HG03103 (cell line): Measurements from ENCODE around the gene GCGR.

Experiments
- ATAC-seq: cut with Tn5 transposase; IDR thresholded peaks from one replicate; pipeline ENCODE4 v1.9.1; 2021; ENCODE audit warnings: low read depth; ENCODE audit not compliant: unreplicated experiment

The GCGR gene

DNA sequence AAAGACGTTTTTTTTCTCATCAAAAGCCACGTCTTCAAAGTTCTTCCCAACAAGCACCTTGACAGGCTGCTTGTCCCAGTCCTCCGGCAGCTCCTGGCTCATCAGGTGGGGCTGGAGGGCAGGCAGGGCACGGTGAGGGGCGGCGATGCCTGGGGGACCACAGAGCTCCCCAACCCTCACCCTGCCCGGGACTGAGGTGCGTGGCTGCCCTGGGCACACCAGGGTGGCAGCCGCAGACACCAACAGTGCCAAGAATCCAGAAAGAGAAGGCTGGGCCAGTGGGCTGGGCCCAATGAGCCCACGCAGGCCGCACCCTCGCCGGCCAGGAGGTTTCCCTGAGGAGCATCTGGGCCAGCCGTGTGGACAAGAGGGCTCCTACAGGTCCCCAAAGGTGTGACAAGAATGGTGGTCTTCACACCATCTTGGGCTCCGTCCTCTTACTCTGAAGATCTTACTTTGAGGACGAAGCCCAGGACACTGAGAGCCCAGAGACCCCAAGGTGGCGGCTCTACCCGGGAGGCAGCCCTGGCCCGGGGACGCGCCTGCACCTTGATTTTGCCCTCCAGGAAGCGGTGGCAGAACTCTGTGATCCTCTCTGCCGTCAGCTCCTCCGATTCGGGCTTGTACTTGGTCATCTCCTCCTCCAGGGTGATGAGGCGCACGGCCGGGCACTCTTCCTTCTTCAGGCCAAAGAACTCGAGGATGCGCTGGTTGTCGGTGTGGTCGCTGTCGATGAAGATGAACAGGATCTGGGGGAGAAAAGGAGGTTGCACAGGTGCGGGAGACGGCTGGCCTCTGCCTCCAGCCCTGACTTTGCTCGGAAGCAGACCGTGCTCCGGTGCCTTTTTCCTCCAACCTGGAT lies 42.2 kb downstream of the GCGR start:
- ATAC-seq = no peak

DNA sequence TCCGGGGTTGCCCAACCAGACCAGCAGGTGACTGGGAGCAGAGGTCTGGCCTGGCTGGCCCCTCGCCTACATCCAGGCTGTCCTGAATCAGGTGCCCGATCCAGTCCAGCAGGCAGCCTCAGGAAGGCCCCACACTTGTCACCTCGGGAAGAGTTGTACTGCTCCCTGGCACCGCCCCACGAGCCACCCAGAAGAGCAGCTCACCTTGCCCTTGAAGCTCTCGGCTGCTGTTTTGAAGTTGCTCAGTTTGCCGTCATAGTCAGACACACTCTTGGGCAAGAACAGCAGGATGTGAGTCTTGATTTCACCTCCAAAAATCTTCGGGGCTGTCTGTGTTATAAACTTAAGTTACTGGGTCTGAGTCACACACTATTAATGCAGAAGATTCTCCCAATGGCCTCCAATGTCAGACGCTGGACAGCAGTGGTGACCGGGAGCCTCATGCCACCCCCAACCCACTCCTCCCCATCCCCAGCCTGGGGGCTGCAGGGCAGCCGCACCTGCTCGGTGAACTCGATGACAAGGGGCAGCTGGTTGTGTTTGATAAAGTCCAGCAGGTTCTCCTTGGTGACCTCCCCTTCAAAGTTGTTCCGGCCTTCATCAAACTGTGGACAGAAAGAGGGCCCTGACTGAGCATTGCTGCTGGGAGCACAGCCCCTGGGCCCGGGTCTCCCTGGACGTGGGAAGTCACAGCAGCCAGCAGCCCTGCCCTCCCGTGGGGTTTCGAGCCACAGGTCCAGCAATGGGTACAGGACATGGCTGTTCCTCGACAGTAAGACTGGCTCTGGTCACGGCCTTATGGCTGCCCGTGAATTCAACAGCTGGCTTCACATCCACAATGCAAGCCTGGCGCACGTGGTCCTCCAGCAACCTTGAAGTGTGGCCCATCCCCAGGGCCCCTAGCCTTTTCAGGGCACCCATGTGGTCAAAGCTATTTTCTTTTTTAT lies 43.1 kb downstream of the GCGR start:
- no peak for ATAC-seq

DNA sequence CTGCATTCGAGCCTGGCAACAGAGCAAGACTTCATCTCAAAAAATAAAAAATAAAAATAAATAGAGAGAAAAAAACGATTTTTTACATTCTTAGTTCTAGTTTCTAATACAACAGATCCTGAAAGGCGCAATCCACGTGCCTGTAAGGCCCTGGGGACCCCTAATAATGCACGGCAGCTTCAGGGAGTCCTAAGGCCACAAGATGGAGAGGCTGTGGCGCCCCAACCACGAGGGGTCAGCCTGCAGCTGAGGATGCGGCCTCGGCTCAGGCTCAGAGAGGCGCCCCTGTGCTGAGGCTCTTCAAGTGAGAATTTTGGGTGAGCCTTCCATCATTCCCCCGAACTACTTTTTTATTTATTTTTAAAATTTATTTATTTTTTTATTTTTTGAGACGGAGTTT lies 45.5 kb downstream of the GCGR start:
- ATAC-seq = no peak

DNA sequence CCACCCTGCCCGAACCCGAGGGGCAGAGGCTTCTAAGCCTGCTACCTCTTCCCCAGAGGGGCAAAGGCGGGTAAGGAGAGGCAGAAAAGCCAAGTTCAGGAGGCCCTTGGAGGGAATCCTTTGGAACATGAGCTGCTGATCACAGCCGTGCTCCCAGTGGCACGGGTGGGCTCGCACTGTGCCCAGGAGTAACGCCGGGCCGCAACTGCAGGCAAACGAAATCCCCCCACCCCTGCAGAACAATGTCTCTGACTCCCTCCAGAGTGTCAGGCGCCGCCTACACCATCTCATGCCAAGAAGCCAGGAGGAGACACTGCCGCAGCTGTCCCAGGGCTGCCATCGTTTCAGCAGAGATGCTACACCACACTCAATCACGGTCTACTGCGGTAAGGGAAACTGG lies 47.5 kb downstream of the GCGR start:
- ATAC-seq = no peak

DNA sequence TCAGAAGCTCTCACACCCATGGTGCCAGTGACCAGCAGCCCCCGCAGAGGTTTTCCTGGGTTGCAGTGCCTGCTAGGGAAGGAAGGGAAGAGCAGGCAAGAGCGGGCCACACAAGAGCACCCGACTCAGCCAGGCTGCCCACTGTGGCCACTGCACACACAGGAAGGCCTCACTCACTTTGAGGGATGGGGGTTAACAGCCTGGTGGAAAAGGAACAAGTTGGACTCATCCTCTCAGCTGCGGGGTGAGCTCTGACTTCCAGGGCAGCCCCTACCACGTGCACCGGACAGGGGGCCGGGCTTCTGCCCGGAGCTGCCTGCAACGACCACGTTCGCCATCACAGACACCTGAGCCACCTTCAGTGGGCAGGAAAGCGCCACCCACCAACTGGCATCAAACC lies 48.3 kb downstream of the GCGR start:
- no peak for ATAC-seq

DNA sequence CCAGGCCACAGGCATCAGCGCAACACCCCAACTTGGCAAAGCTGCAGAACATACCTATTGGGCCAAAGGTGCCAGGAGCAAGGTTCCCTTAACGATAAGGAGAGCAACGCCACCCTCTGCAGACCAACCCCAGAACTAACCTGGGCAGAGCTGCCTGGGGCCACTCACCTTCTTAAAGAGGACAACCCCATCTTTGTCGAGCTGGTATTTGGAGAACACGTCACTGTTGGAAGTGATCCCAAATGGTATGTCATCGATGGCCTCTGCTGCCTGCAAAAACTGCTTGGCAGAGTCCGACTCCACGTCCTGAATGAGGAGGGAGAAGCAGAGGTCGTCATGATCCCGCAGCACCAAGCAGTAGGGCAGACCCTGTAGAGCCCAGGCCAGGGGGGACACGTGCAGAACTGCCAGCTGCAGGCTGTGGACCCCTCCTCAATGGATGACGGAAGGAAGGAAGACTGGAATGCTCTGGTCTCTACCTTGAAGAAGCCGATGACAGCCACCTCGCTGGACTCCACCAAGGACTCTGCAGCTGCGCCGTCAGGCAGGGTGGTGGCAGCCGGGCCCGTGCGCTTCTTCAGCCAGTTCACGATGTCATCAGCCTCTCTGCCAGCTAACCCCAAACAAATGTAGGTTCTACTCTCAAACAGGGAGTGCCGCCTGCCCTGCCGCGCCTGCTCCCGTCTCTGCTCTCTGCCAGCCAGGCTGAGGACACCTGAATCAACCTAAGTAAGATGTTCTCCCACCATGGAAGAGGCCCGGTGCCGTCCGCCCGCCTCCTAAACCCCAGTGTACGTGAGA lies 51.2 kb downstream of the GCGR start:
- no peak for ATAC-seq

DNA sequence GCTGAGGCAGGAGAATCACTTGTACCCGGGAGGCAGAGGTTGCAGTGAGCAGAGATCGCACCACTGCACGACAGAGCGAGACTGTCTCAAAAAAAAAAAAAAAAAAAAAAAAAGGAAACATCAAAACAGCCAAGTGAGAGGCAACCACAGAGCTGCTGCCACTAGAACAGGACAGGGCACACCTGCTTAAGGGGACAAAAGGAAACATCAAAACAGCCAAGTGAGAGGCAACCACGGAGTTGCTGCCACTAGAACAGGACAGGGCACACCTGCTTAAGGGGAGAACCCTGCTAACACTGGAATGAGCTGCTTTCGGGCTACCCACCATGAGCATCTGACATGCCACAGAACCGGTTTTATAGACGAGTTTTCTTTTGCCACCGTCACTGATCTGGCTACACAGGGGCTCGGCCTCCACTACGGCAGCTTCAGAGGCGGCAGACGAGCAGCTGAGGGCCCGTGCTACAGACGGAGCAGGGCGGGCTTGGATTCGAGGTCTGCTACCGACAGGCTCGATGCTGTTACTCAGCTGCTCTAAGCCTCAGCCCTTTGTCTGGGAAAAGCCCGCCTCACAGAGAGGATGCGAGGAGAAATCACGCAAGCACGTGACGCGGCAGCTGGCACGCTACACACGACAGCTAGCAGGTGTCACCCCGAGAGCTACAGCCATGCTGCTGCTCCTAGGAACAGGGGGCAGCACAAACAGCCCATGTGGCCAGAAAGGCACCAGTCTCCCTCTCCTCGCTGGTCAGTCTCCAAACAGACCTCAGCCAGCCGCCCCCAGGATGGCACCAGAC lies 54.4 kb downstream of the GCGR start:
- no peak for ATAC-seq

DNA sequence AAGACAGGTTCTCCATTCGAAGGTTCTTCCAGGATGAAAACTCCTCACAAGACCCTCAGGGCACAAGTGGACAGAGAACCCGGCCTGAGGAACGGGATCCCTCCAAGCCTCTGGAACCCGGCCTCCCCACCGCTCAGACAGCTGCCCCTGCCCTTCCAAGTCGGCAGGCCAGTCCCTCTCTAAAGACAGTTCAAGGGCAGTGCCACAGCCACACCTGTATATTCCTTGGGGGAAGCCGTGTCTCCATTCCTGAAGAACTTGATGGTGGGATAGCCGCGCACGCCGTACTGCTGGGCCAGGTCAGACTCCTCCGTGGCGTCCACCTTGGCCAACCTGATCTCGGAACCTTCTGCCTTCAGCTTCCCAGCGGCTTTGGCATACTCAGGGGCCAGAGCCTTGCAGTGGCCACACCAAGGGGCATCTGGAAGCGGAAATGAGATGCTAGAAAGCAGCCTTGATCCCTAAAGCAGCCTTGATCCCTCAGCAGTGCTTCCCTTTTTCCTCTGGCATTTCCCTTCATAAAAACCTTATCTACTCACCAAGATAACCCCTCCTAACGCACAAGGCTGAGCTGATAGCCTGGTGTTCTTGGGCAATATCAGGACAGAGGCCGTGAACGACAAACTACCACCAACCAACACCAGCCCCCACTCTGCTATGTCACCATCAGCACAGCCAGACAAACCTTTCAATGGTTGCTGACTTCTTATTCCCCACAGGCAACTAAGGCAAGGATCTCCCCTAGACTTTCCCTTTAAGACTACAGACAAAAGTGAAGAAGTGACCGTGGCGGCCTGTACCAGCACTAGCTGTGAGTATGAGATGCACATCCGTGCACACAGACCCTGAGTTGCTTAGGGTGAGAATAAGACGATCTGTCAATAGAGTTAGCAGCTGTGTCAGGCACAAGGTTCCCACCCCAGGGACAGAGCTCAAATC lies 55.3 kb downstream of the GCGR start:
- ATAC-seq = no peak

DNA sequence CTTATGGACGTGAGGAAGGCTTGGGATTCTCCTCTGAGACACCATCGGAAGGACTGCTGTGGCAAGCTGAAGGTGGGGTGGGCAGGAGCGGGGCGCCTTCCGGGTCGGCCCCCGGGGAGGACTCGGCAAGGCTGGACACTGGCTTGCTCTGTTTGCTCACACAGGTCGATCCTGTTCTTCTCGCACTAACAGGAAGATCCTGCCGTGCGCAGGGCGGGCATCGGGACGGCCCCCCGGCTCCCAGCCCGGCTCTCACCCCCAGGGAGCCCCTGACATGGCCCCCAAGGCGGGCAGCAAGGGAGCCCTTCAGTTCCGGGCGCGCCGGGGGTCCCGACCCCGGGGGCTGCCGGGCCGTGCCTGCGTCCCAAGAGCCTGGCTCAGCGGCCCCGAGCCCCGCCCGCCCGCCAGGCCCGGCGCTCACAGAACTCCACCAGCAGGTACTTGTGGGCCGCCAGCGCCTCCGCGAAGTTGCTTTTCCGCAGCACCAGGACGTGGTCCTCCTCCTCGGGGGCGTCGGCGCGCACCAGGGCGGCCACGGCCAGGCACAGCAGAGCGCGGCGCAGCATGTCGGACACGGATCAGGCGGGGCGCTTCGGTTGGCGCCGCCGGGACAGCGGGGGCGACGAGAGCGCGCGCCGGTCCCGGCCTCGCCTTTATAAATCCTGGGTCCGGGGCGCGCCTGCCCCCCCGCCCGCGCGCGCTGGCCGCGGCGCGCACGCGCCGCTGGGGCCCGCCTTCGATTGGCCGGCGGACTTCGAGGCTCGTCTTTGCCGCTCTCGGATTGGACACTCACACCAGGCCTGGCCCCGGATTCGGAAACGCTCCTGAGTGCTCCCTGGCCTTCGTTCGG lies 56.2 kb downstream of the GCGR start, which contains the start of gene P4HB:
P4HB (minus strand) TSS at position 630 of the 850 bp plus-strand sequence; CDS start at position 566, 64 bp downstream.
- ATAC-seq = no peak

DNA sequence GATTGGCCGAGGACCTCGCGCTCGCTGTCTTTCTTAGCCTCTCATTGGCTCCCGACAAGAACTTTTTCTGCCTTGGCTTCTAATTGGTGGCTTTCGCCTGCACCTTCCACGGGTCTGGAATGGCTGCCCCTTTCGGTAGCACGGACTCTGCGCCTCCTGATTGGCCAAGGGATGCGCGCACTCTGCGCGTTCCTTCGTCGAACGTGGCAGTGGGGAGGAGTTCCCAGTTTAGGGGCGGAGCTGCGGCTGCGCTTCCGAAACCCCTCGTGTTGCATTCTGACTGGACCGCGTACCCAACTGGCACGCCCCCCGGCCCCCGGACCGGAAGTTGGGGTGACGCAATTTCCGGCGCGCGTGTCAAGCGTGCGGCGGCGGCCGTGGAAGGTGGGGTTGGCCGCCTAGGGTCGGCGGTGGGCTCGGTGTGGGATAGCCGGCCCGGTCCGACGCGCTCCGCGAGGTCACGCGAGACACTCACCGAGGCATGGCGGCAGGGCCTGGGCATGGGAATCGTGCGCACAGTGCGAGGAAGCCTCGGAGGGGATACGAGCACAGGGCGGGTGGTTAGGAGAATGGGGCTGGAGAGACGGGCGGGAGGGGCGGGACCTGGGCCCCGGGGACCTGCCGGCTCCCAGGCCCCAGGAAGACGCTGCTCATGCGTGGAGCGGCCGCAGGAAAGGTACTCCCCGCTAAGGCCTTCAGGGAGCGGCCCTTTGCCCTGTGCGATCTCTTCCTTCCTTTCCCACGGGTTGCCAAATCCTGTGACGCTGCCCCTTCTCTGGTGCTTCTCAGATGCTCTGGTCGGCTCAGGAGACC lies 57.0 kb downstream of the GCGR start:
- ATAC-seq = peak; percentile 70

DNA sequence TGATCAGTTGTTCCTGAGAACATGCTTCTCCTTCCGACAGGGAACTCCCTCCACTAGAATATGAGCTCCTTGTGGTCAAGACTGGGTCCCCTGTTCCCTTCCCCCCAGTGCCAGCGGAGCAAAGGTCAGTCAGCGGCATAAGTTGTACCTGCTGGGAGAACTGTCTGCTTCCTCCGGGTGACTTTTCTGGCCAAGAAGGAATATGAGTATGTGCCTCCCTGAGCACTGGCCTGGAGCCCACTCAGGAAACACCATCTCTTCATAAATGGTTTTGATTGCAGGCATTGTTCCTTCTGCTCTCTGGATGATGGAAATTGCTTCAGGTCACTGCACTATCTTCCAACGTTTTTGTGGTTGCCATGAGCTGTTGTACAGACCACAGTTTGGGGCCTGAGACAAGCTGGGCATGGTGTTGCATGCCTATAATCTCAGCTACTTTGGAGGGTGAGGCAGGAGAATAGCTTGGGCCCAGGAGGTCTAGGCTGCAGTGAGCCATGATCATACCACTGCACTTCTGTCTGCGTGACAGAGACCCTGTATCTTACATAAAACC lies 59.2 kb downstream of the GCGR start:
- no peak for ATAC-seq
